ENCODE results near the gene U2AF2.

Gene U2AF2

GRCh38 chr19:55640043-55640576, 14.7 kb upstream of the U2AF2 start:
- Histone ChIP-seq H3K4me3 (ENCODE audit: low read depth, low read length) (peak overlapping the region; percentile 90), H3K27me3 (no peaks in the 10 kb centered on the region)

GRCh38 chr19:55640577-55641425, 14.0 kb upstream of the U2AF2 start, which contains the start of gene ZNF580:
Gene ZNF580 (plus strand): TSS chr19:55641002. CDS start chr19:55642509, 1,507 bp downstream.
- DNase-seq = peak; percentile 76
- TF ChIP-seq CTCF (IDR thresholded peaks at IDR 0.05; ENCODE audit: low read depth, low read length) = no peak

More at GRCh38 chr19:55640043-55640576, 14.7 kb upstream of the U2AF2 start:
- Histone ChIP-seq H3K4me1 (peaks cover 6% of the 10 kb centered on the region), H3K9me3 (no peaks in the 10 kb centered on the region), H3K36me3 (peaks cover 7% of the 10 kb centered on the region)
- peak; percentile 74 for DNase-seq
- TF ChIP-seq CTCF (IDR thresholded peaks at IDR 0.05; ENCODE audit: low read depth, low read length) = peak; percentile 44

GRCh38 chr19:55641426-55642152, 13.2 kb upstream of the U2AF2 start:
- H3K4me1 ChIP-seq = peaks cover 6% of the 10 kb centered on the region
- H3K27me3 ChIP-seq = no peaks in the 10 kb centered on the region

More at GRCh38 chr19:55640577-55641425, 14.0 kb upstream of the U2AF2 start, which contains the start of gene ZNF580:
- Histone ChIP-seq H3K36me3 (peaks cover 14% of the 10 kb centered on the region), H3K4me3 (ENCODE audit: low read depth, low read length) (peak within 1 kb of the TSS; percentile 90), H3K9me3 (no peaks in the 10 kb centered on the region), H3K4me1 (peaks cover 6% of the 10 kb centered on the region), H3K27me3 (no peaks in the 10 kb centered on the region)

GRCh38 chr19:55642153-55643002, 12.5 kb upstream of the U2AF2 start:
- TF ChIP-seq CTCF (IDR thresholded peaks at IDR 0.05; ENCODE audit: low read depth, low read length) = no peak

More at GRCh38 chr19:55641426-55642152, 13.2 kb upstream of the U2AF2 start:
- TF ChIP-seq CTCF (IDR thresholded peaks at IDR 0.05; ENCODE audit: low read depth, low read length) = no peak
- DNase-seq = peak; percentile 33
- H3K36me3 ChIP-seq = peaks cover 14% of the 10 kb centered on the region
- peak overlapping the region; percentile 90 for H3K4me3 ChIP-seq (ENCODE audit: low read depth, low read length)
- no peaks in the 10 kb centered on the region for H3K9me3 ChIP-seq

GRCh38 chr19:55643003-55643886, 11.6 kb upstream of the U2AF2 start, which contains the start of gene ZNF581:
Gene ZNF581 (plus strand): TSS chr19:55643649. CDS start chr19:55644572, 923 bp downstream.
- Histone ChIP-seq H3K4me1 (peaks cover 9% of the 10 kb centered on the region), H3K9me3 (no peaks in the 10 kb centered on the region), H3K36me3 (peaks cover 17% of the 10 kb centered on the region), H3K4me3 (ENCODE audit: low read depth, low read length) (peak within 1 kb of the TSS; percentile 90), H3K27me3 (no peaks in the 10 kb centered on the region)
- peak; percentile 80 for DNase-seq
- no peak for TF ChIP-seq CTCF (IDR thresholded peaks at IDR 0.05; ENCODE audit: low read depth, low read length)

More at GRCh38 chr19:55642153-55643002, 12.5 kb upstream of the U2AF2 start:
- Histone ChIP-seq H3K4me3 (ENCODE audit: low read depth, low read length) (peak overlapping the region; percentile 90), H3K36me3 (peaks cover 17% of the 10 kb centered on the region), H3K27me3 (no peaks in the 10 kb centered on the region), H3K9me3 (no peaks in the 10 kb centered on the region), H3K4me1 (peaks cover 9% of the 10 kb centered on the region)
- peak; percentile 39 for DNase-seq
